H1 (cell line): Measurements from ENCODE around the gene TLK2. TPM values are rescaled to one million over a fixed set of nuclear protein-coding genes. Genes with fewer than 3 reads are reported as not detected.

Experiments
- CTCF ChIA-PET: fragments of 300-600 bp; sonication (Branson Sonifier 250); formaldehyde crosslinking; loops from one replicate; lab custom pipeline; 2021; ENCODE audit not compliant: partially characterized antibody; lab: Charles Lee
- POLR2A ChIA-PET: fragments of 300-600 bp; sonication (Branson Sonifier 250); formaldehyde crosslinking; loops from one replicate; lab custom pipeline; 2021; ENCODE audit warnings: inconsistent platforms; ENCODE audit not compliant: partially characterized antibody; lab: Charles Lee
- DNase-seq, 2 experiments: peaks; one replicate each; pipeline versions ENCODE4 v3.0.0 to v3.0.0-alpha.2; 2010 to 2022; ENCODE audit warnings: low spot score in 2 of 2, low read depth in 1 of 2, mixed read lengths in 1 of 2
- FAIRE-seq: peaks from 2 replicates; lab custom pipeline; 2011; peaks lifted over from hg19 to GRCh38; lab: Jason Lieb, UNC
- H2AFZ ChIP-seq: 2 replicates; pipeline ENCODE4 v1.8.1; 2012; ENCODE audit warnings: low read length, inconsistent platforms
- H2AK5ac ChIP-seq: 2 replicates; pipeline ENCODE4 v1.6.1; 2013; ENCODE audit warnings: low read depth, low read length
- H2BK120ac ChIP-seq: replicated peaks from 2 replicates; pipeline ENCODE3; 2013; ENCODE audit warnings: low read depth, low read length, inconsistent platforms
- H2BK12ac ChIP-seq: 2 replicates; pipeline ENCODE4 v1.6.1; 2013; ENCODE audit warnings: low read depth, low read length
- H2BK15ac ChIP-seq: 2 replicates; pipeline ENCODE4 v1.6.1; 2013; ENCODE audit warnings: low read length
- H2BK20ac ChIP-seq: 2 replicates; pipeline ENCODE4 v1.6.1; 2013; ENCODE audit warnings: low read length
- H2BK5ac ChIP-seq: 2 replicates; pipeline ENCODE4 v1.6.1; 2013; ENCODE audit warnings: low read depth, low read length
- H3K14ac ChIP-seq: 2 replicates; pipeline ENCODE4 v1.6.1; 2013; ENCODE audit warnings: inconsistent platforms; ENCODE audit not compliant: insufficient read length
- H3K18ac ChIP-seq: 2 replicates; pipeline ENCODE4 v1.6.1; 2013; ENCODE audit warnings: low read length; ENCODE audit errors: extremely low read depth
- H3K23ac ChIP-seq: 2 replicates; pipeline ENCODE4 v1.6.1; 2013; ENCODE audit warnings: inconsistent platforms; ENCODE audit not compliant: insufficient read length
- H3K23me2 ChIP-seq: 2 replicates; pipeline ENCODE4 v1.6.1; 2013; ENCODE audit warnings: low read depth, low read length
- H3K27ac ChIP-seq: 2 replicates; pipeline ENCODE4 v1.6.1; 2011; ENCODE audit warnings: low read depth, low read length, inconsistent platforms
- H3K27me3 ChIP-seq, 4 experiments: replicated peaks in 1 of 4; 1 replicate in 1 of 4; 2 replicates in 3 of 4; pipeline versions ENCODE4 v1.6.1 to v1.8.1; 2011 to 2013; ENCODE audit warnings: low read length in 3 of 4, mild to moderate bottlenecking in 3 of 4, inconsistent platforms in 2 of 4, mixed read lengths in 2 of 4, moderate library complexity in 1 of 4; ENCODE audit not compliant: control insufficient read depth in 3 of 4, insufficient read depth in 3 of 4; ENCODE audit errors: extremely low read depth in 1 of 4
- H3K36me3 ChIP-seq, 4 experiments: 2 replicates each; pipeline versions ENCODE4 v1.6.1 to v1.8.1; 2011 to 2013; ENCODE audit warnings: mild to moderate bottlenecking in 4 of 4, low read length in 3 of 4, moderate library complexity in 2 of 4, control low read depth in 1 of 4, inconsistent platforms in 1 of 4; ENCODE audit not compliant: insufficient read depth in 4 of 4, control insufficient read depth in 2 of 4
- H3K4ac ChIP-seq: replicated peaks from 2 replicates; pipeline ENCODE3; 2013; ENCODE audit warnings: low read length, low read depth, mixed read lengths, inconsistent platforms; ENCODE audit not compliant: insufficient read length
- H3K4me1 ChIP-seq, 4 experiments: replicated peaks in 1 of 4; 1 replicate in 1 of 4; 2 replicates in 3 of 4; pipeline versions ENCODE4 v1.6.1 to v1.8.1; 2011 to 2013; ENCODE audit warnings: low read length in 3 of 4, inconsistent platforms in 2 of 4, mixed read lengths in 1 of 4; ENCODE audit not compliant: insufficient read depth in 4 of 4, control insufficient read depth in 3 of 4
- H3K4me2 ChIP-seq, 2 experiments: 2 replicates each; pipeline versions ENCODE4 v1.6.1 to v1.8.1; 2011 to 2013; ENCODE audit warnings: low read depth in 2 of 2, low read length in 2 of 2, control low read depth in 1 of 2, inconsistent platforms in 1 of 2, mild to moderate bottlenecking in 1 of 2; ENCODE audit not compliant: insufficient read depth in 1 of 2
- H3K4me3 ChIP-seq, 4 experiments: fragments of 200-600, 300-600 bp in 1 of 4; sonication (generic), shearing (Covaris generic), sonication (Bioruptor Twin) in 1 of 4; 2 replicates each; pipeline versions ENCODE4 v1.5.1 to v1.8.1; 2011 to 2016; ENCODE audit warnings: low read length in 4 of 4, low read depth in 3 of 4, control low read depth in 2 of 4, inconsistent platforms in 2 of 4, mild to moderate bottlenecking in 2 of 4, mixed read lengths in 1 of 4, moderate library complexity in 1 of 4; ENCODE audit not compliant: insufficient read depth in 2 of 4; ENCODE audit errors: extremely low read depth in 1 of 4
- H3K56ac ChIP-seq: replicated peaks from 2 replicates; pipeline ENCODE3; 2013; ENCODE audit warnings: low read depth, mild to moderate bottlenecking, mixed read lengths, low read length, inconsistent platforms; ENCODE audit not compliant: insufficient read length
- H3K79me1 ChIP-seq: 2 replicates; pipeline ENCODE4 v1.6.1; 2013; ENCODE audit warnings: low read depth, low read length, control low read depth
- H3K79me2 ChIP-seq, 2 experiments: 2 replicates each; pipeline versions ENCODE4 v1.6.1 to v1.8.1; 2012 to 2013; ENCODE audit warnings: low read length in 2 of 2, mild to moderate bottlenecking in 2 of 2, inconsistent platforms in 1 of 2; ENCODE audit not compliant: insufficient read depth in 2 of 2, control insufficient read depth in 1 of 2
- H3K9ac ChIP-seq, 4 experiments: replicated peaks in 1 of 4; 1 replicate in 1 of 4; 2 replicates in 3 of 4; pipeline versions ENCODE4 v1.6.1 to v1.8.1; 2011 to 2013; ENCODE audit warnings: low read depth in 3 of 4, low read length in 3 of 4, control low read depth in 2 of 4, mild to moderate bottlenecking in 2 of 4, moderate library complexity in 2 of 4, inconsistent platforms in 1 of 4; ENCODE audit errors: extremely low read depth in 1 of 4
- H3K9me3 ChIP-seq, 2 experiments: 2 replicates each; pipeline versions ENCODE4 v1.6.1 to v1.8.1; 2012 to 2013; ENCODE audit warnings: mild to moderate bottlenecking in 2 of 2, moderate library complexity in 2 of 2, control low read depth in 1 of 2, inconsistent platforms in 1 of 2, low read depth in 1 of 2, low read length in 1 of 2, mixed read lengths in 1 of 2; ENCODE audit not compliant: insufficient read depth in 2 of 2
- H4K20me1 ChIP-seq, 2 experiments: replicated peaks in 1 of 2; 2 replicates each; pipeline versions ENCODE3 to v1.8.1; 2011 to 2013; ENCODE audit warnings: inconsistent platforms in 2 of 2, low read length in 2 of 2, mild to moderate bottlenecking in 1 of 2; ENCODE audit not compliant: insufficient read depth in 2 of 2, control insufficient read depth in 1 of 2
- H4K5ac ChIP-seq: 2 replicates; pipeline ENCODE4 v1.6.1; 2013; ENCODE audit warnings: low read length, low read depth, mixed read lengths, inconsistent platforms; ENCODE audit not compliant: insufficient read length
- H4K8ac ChIP-seq: 2 replicates; pipeline ENCODE4 v1.8.0; 2013; ENCODE audit warnings: mild to moderate bottlenecking, moderate library complexity, low read length, inconsistent platforms; ENCODE audit not compliant: insufficient read depth; ENCODE audit errors: extremely low read depth
- H4K91ac ChIP-seq: replicated peaks from 2 replicates; pipeline ENCODE3; 2013; ENCODE audit warnings: low read length, mixed read lengths, inconsistent platforms; ENCODE audit not compliant: insufficient read length
- CTCF ChIP-seq, 3 experiments: IDR thresholded peaks; 1 replicate in 2 of 3; 2 replicates in 1 of 3; pipeline versions ENCODE4 v1.5.1 to v1.6.1; 2011; ENCODE audit warnings: low read length in 3 of 3, mild to moderate bottlenecking in 3 of 3, inconsistent platforms in 2 of 3, low read depth in 1 of 3, moderate library complexity in 1 of 3; ENCODE audit not compliant: insufficient read depth in 1 of 3; ENCODE audit errors: control extremely low read depth in 1 of 3
- NRF1 ChIP-seq: IDR thresholded peaks from 2 replicates; pipeline ENCODE4 v1.6.1; 2011; ENCODE audit warnings: mild to moderate bottlenecking, low read depth, low read length, improper control_type of control experiment
- RAD21 ChIP-seq, 2 experiments: IDR thresholded peaks in 1 of 2; conservative IDR thresholded peaks in 1 of 2; 2 replicates each; pipeline ENCODE4 v1.6.1; 2011; ENCODE audit warnings: low read depth in 2 of 2, low read length in 2 of 2, improper control_type of control experiment in 1 of 2, inconsistent platforms in 1 of 2, mild to moderate bottlenecking in 1 of 2, moderate library complexity in 1 of 2
- WGBS, 2 experiments: shearing (Covaris generic) in 1 of 2; methylation state at CpG; one replicate each; pipeline versions ENCODE4 v1.1.6 to v1.1.7; 2013 to 2015; ENCODE audit warnings: low lambda C conversion rate in 2 of 2, mixed read lengths in 2 of 2, inconsistent platforms in 1 of 2, low coverage in 1 of 2, missing lambda C conversion rate in 1 of 2; ENCODE audit not compliant: insufficient replicate concordance in 2 of 2, insufficient coverage in 1 of 2, insufficient read length in 1 of 2; ENCODE audit errors: extremely low coverage in 1 of 2, missing lambda C conversion rate in 1 of 2; 5-methylcytosine and 5-hydroxymethylcytosine counted together
- polyA plus RNA-seq, 7 experiments: library from polyadenylated mRNA; depleted of rRNA in 3 of 7; stranded (reverse) in 5 of 7; unstranded in 2 of 7; fragments of >200 nt in 5 of 7; fragments of 200-250 nt in 2 of 7; gene quantifications; 1 replicate in 5 of 7; 2 replicates in 1 of 7; 4 replicates in 1 of 7; pipeline versions ENCODE4 v1.2.1 to v1.2.3, GENCODE V29; 2011 to 2013; ENCODE audit warnings: missing spikeins in 2 of 7, mixed read lengths in 2 of 7
- total RNA-seq: library from RNA; stranded (reverse); fragmentation: NEBNext Ultra II Directional; extraction: Animal tissue kit (Norgen Biotek cat#: 25700); gene quantifications from 2 replicates; pipeline ENCODE4 v1.2.1, GENCODE V29; 2021

TLK2 gene
- total and polyA plus RNA-seq, 2 of the 8 experiments (the other 6 are each of a cell fraction or from before 2014, with no cell fraction given): 43.1 to 59.9 TPM

GRCh38 chr17:62637809-62638208, 159.2 kb downstream of the TLK2 start:
- H3K27me3 ChIP-seq: no peaks in the 10 kb centered on the region
- H3K23me2 ChIP-seq: no peaks in the 10 kb centered on the region
- no peak overlapping the region for H3K4ac ChIP-seq
- H2BK12ac ChIP-seq: no peak overlapping the region
- ChIA-PET POLR2A (interaction anchor here (0.7 to 1.9 kb wide), 3 partner anchors 9 to 1323 kb away, joined by 3 to 5 read pairs (median 3); no protein-coding TSS in a partner anchor), CTCF (interaction anchor here (0.5 to 3.7 kb wide), 17 partner anchors 9 to 560 kb away, joined by 3 to 14 read pairs (median 5); partner anchors contain the start of gene METTL2A)
- 0 out of 2 replicates have a peak overlapping the region, but pooled peaks have one; percentile 31 for H2BK15ac ChIP-seq
- no peak overlapping the region for H3K4me3 ChIP-seq
- DNase-seq (no peak), FAIRE-seq (no peak)
- H3K79me2 ChIP-seq: no peaks in the 10 kb centered on the region
- no peaks in the 10 kb centered on the region for H3K36me3 ChIP-seq
- no peak overlapping the region for H3K18ac ChIP-seq
- no peaks in the 10 kb centered on the region for H4K20me1 ChIP-seq
- H3K56ac ChIP-seq: no peak overlapping the region
- H2BK20ac ChIP-seq: no peak overlapping the region
- no peak overlapping the region for H2AFZ ChIP-seq
- H4K8ac ChIP-seq: no peak overlapping the region
- no peak overlapping the region for H2BK5ac ChIP-seq
- no peak overlapping the region for H2BK120ac ChIP-seq
- H3K4me2 ChIP-seq: no peak overlapping the region
- H3K9ac ChIP-seq: no peak overlapping the region
- no peaks in the 10 kb centered on the region for H3K9me3 ChIP-seq
- H3K27ac ChIP-seq: no peak overlapping the region
- peaks cover 0 to under 1% (median under 1%) of the 10 kb centered on the region in 4 experiments; a peak in 5 of 7 replicates for H3K4me1 ChIP-seq
- 75% methylated on average over 9 of the region's 9 CpGs; no CpG with 5 or more reads in 1 of the 2 experiments for WGBS, 2 experiments
- H2AK5ac ChIP-seq: 0 out of 2 replicates have a peak overlapping the region, but pooled peaks have one; percentile 85
- no peak overlapping the region for H4K5ac ChIP-seq
- TF ChIP-seq NRF1: no peak
- TF ChIP-seq RAD21 (IDR thresholded peaks at IDR 0.05 in 1 of 2, conservative IDR thresholded peaks at IDR 0.05 in 1 of 2; ENCODE audit: low read depth in 2 of 2, low read length in 2 of 2): peak; percentile 42 to 49; a peak in 3 of 4 replicates
- peak; percentile 36 to 52 (median 47); a peak in 3 of 4 replicates for TF ChIP-seq CTCF (IDR thresholded peaks at IDR 0.05; ENCODE audit: control extremely low read depth in 1 of 3, insufficient read depth in 1 of 3, low read depth in 1 of 3, low read length in 3 of 3)
- H3K79me1 ChIP-seq: peaks cover under 1% of the 10 kb centered on the region; the same call in 1 of the 2 replicates
- no peak overlapping the region for H3K23ac ChIP-seq
- no peak overlapping the region for H4K91ac ChIP-seq
- H3K14ac ChIP-seq: no peak overlapping the region
